Prostate gland (tissue), 2 donors: ENCODE measurements around the gene FADS2. TPM values are rescaled to one million over a fixed set of nuclear protein-coding genes. Genes with fewer than 3 reads are reported as not detected.

ENCODE experiments used
- DNase-seq: peaks from one replicate; pipeline ENCODE4 v3.0.0-alpha.2; 2019; ENCODE audit warnings: low spot score
- H3K27ac ChIP-seq, 2 donors: fragments of 200-600 bp; sonication (generic); 2 replicates each; pipeline ENCODE4 v1.5.1; 2017 to 2019
- H3K27me3 ChIP-seq: fragments of 200-600 bp; sonication (generic); replicated peaks from 2 replicates; pipeline ENCODE4 v1.5.1; 2019; ENCODE audit not compliant: insufficient read depth
- H3K36me3 ChIP-seq, 2 donors: fragments of 200-600 bp; sonication (generic); 1 replicate in 1 of 2; 2 replicates in 1 of 2; pipeline versions ENCODE4 v1.5.1 to v1.8.1; 2017 to 2019
- H3K4me1 ChIP-seq: fragments of 200-600 bp; sonication (generic); replicated peaks from 2 replicates; pipeline ENCODE4 v1.5.1; 2019
- H3K4me3 ChIP-seq, 2 donors: fragments of 200-600 bp; sonication (generic); 2 replicates each; pipeline ENCODE4 v1.5.1; 2017 to 2019
- H3K9me3 ChIP-seq: fragments of 200-600 bp; sonication (generic); 2 replicates; pipeline ENCODE4 v1.5.1; 2017
- CTCF ChIP-seq, 4 experiments: fragments of 200-600 bp in 2 of 4; fragments of 450-650 bp in 2 of 4; sonication (generic) in 2 of 4; IDR thresholded peaks; 1 replicate in 3 of 4; 2 replicates in 1 of 4; pipeline ENCODE4 v1.5.1; 2016 to 2019; ENCODE audit warnings: antibody characterized with exemption in 4 of 4, mild to moderate bottlenecking in 2 of 4, moderate library complexity in 2 of 4
- POLR2A ChIP-seq: fragments of 450-650 bp; IDR thresholded peaks from one replicate; pipeline ENCODE4 v1.6.1; 2016; ENCODE audit warnings: antibody characterized with exemption, mild to moderate bottlenecking
- POLR2AphosphoS5 ChIP-seq: sonication (generic); formaldehyde crosslinking; IDR thresholded peaks from one replicate; pipeline ENCODE4 v1.6.1; 2017; ENCODE audit warnings: antibody characterized with exemption
- WGBS: methylation state at CpG from one replicate; pipeline ENCODE4 v1.1.5; 2018; 5-methylcytosine and 5-hydroxymethylcytosine counted together
- intact Hi-C: fragments of 100-400 bp; cut with DNase I; formaldehyde crosslinking; loops from one replicate; pipeline ENCODE4 v1.14.2; 2022
- total RNA-seq, 2 donors: library from RNA; depleted of rRNA; stranded (reverse); fragments of >200 nt; gene quantifications; one replicate each; pipeline ENCODE4 v1.1.0, GENCODE V29; 2016

The FADS2 gene
- total RNA-seq, 2 donors from 2014 or later, result 67.5 to 213 TPM

- no peaks in the 10 kb centered on the region for H3K36me3 ChIP-seq
- no peaks in the 10 kb centered on the region for H3K9me3 ChIP-seq
- DNase-seq, result no peak
- H3K4me3 ChIP-seq, result no peak overlapping the region
- intact Hi-C loops, result loop anchor here (5.0 kb wide), 1 partner anchor 312 kb away; no protein-coding TSS in a partner anchor
- H3K27ac ChIP-seq, result no peak overlapping the region
- H3K27me3 ChIP-seq, result no peaks in the 10 kb centered on the region
- TF ChIP-seq POLR2AphosphoS5, result no peak
- no peak for TF ChIP-seq CTCF (IDR thresholded peaks at IDR 0.05)
- no peak for TF ChIP-seq POLR2A
- 87% methylated on average over 12 of the region's 12 CpGs for WGBS
- peaks cover 16% of the 10 kb centered on the region for H3K4me1 ChIP-seq
Measured at GRCh38 chr11:61795459-61795858, 32.6 kb upstream of the FADS2 start.

- Histone ChIP-seq H3K9me3 (no peaks in the 10 kb centered on the region), H3K27me3 (no peaks in the 10 kb centered on the region), H3K4me3 (no peak overlapping the region), H3K27ac (no peak overlapping the region), H3K36me3 (no peaks in the 10 kb centered on the region), H3K4me1 (peaks cover 16% of the 10 kb centered on the region)
- WGBS, result 90% methylated on average over 18 of the region's 18 CpGs
- TF ChIP-seq POLR2A (no peak), CTCF (IDR thresholded peaks at IDR 0.05) (no peak), POLR2AphosphoS5 (no peak)
- intact Hi-C loops, result loop anchor here (2.0 to 5.0 kb wide), 3 partner anchors 95 to 311 kb away; partner anchors contain the start of gene FADS3
- DNase-seq, result no peak
Measured at GRCh38 chr11:61795876-61796526, 32.1 kb upstream of the FADS2 start.

- Histone ChIP-seq H3K27me3 (no peaks in the 10 kb centered on the region), H3K27ac (peak overlapping the region; percentile 60 to 69), H3K36me3 (no peaks in the 10 kb centered on the region), H3K9me3 (no peaks in the 10 kb centered on the region), H3K4me3 (no peak overlapping the region), H3K4me1 (peaks cover 8% of the 10 kb centered on the region)
- TF ChIP-seq POLR2AphosphoS5 (peak; percentile 80), POLR2A (no peak), CTCF (IDR thresholded peaks at IDR 0.05) (peak; percentile 35 to 95 (median 92))
- peak; percentile 86 for DNase-seq
- 3% methylated on average over 3 of the region's 3 CpGs for WGBS
- intact Hi-C loops, result loop anchor here (2.0 to 5.0 kb wide), 3 partner anchors 93 to 310 kb away; partner anchors contain the start of gene FADS3
Measured at GRCh38 chr11:61797263-61797944, 30.7 kb upstream of the FADS2 start.

- no peaks in the 10 kb centered on the region for H3K9me3 ChIP-seq
- 87% methylated on average over 2 of the region's 2 CpGs for WGBS
- H3K4me3 ChIP-seq, result no peak overlapping the region
- intact Hi-C loops, result loop anchor here (5.0 kb wide), 1 partner anchor 308 kb away; no protein-coding TSS in a partner anchor
- H3K4me1 ChIP-seq, result no peaks in the 10 kb centered on the region
- no peak overlapping the region for H3K27ac ChIP-seq
- H3K36me3 ChIP-seq, result no peaks in the 10 kb centered on the region
- H3K27me3 ChIP-seq, result no peaks in the 10 kb centered on the region
- no peak for DNase-seq
- no peak for TF ChIP-seq POLR2AphosphoS5
- TF ChIP-seq POLR2A, result no peak
- TF ChIP-seq CTCF (IDR thresholded peaks at IDR 0.05), result no peak
Measured at GRCh38 chr11:61799665-61800284, 28.3 kb upstream of the FADS2 start.
